Transverse colon (tissue), 4 donors: Measurements from ENCODE around the gene TPM1. TPM values are rescaled to one million over a fixed set of nuclear protein-coding genes. Genes with fewer than 3 reads are reported as not detected.

Experiments used
- DNase-seq: peaks from one replicate; pipeline ENCODE4 v3.0.0-alpha.2; 2019
- H3K27ac ChIP-seq, 4 donors: fragments of 200-600 bp; sonication (generic); 2 replicates each; pipeline ENCODE4 v1.5.1; 2016 to 2018; ENCODE audit warnings: inconsistent platforms in 4 of 4
- H3K27me3 ChIP-seq: fragments of 200-600 bp; sonication (generic); 2 replicates; pipeline ENCODE4 v1.5.1; 2017; ENCODE audit warnings: inconsistent platforms
- H3K36me3 ChIP-seq, 4 donors: fragments of 200-600 bp; sonication (generic); 2 replicates each; pipeline ENCODE4 v1.5.1; 2017 to 2019; ENCODE audit warnings: inconsistent platforms in 4 of 4
- H3K4me1 ChIP-seq, 4 donors: fragments of 200-600 bp; sonication (generic); 2 replicates each; pipeline ENCODE4 v1.5.1; 2017 to 2020; ENCODE audit warnings: inconsistent platforms in 4 of 4
- H3K4me3 ChIP-seq, 4 donors: fragments of 200-600 bp; sonication (generic); 1 replicate in 1 of 4; 2 replicates in 3 of 4; pipeline versions ENCODE4 v1.5.1 to v1.6.1; 2017 to 2019; ENCODE audit warnings: inconsistent platforms in 4 of 4
- H3K9me3 ChIP-seq, 2 donors: fragments of 200-600 bp; sonication (generic); 2 replicates each; pipeline ENCODE4 v1.5.1; 2017 to 2019; ENCODE audit warnings: inconsistent platforms in 2 of 2
- EP300 ChIP-seq: sonication (generic); formaldehyde crosslinking; IDR thresholded peaks from one replicate; pipeline ENCODE4 v1.6.1; 2017; ENCODE audit warnings: antibody characterized with exemption, low read depth
- POLR2A ChIP-seq: fragments of 450-650 bp; IDR thresholded peaks from one replicate; pipeline ENCODE4 v1.6.1; 2016; ENCODE audit warnings: antibody characterized with exemption, mild to moderate bottlenecking, moderate library complexity
- POLR2AphosphoS5 ChIP-seq, 3 donors: sonication (generic); formaldehyde crosslinking; IDR thresholded peaks; one replicate each; pipeline ENCODE4 v1.6.1; 2016; ENCODE audit warnings: antibody characterized with exemption in 3 of 3
- WGBS, 2 donors: methylation state at CpG; one replicate each; pipeline ENCODE4 v1.1.5; 2018; ENCODE audit warnings: low coverage in 1 of 2; 5-methylcytosine and 5-hydroxymethylcytosine counted together
- in situ Hi-C, 4 donors: fragments of 200-750 bp; cut with MboI; loops; one replicate each; pipeline versions ENCODE4 v1.15.0 to v1.15.1; 2017; ENCODE audit warnings: low sequenced_read_pairs in 3 of 4, low pct_ligation_motif_present in 1 of 4, low pct_unique_long_range_greater_than_20kb in 1 of 4
- intact Hi-C: fragments of 100-400 bp; cut with DNase I; formaldehyde crosslinking; loops from one replicate; pipeline ENCODE4 v1.15.1; 2023; ENCODE audit warnings: low total_unique reads
- total RNA-seq, 4 donors: library from RNA; depleted of rRNA; stranded (reverse); fragments of >200 nt; gene quantifications; one replicate each; pipeline ENCODE4 v1.1.0, GENCODE V29; 2016
- TF ChIP-seq, protein P1 (sequence below), 5 experiments: fragments of 200-600 bp in 3 of 5; fragments of 450-650 bp in 2 of 5; sonication (generic) in 3 of 5; IDR thresholded peaks; 1 replicate in 2 of 5; 2 replicates in 3 of 5; pipeline ENCODE4 v1.5.1; 2016 to 2017; ENCODE audit warnings: antibody characterized with exemption in 5 of 5, inconsistent platforms in 3 of 5, mild to moderate bottlenecking in 2 of 5, moderate library complexity in 1 of 5

Gene TPM1
- total RNA-seq, 4 donors from 2014 or later, result 775 to 2,480 (median 1,140) TPM

DNA sequence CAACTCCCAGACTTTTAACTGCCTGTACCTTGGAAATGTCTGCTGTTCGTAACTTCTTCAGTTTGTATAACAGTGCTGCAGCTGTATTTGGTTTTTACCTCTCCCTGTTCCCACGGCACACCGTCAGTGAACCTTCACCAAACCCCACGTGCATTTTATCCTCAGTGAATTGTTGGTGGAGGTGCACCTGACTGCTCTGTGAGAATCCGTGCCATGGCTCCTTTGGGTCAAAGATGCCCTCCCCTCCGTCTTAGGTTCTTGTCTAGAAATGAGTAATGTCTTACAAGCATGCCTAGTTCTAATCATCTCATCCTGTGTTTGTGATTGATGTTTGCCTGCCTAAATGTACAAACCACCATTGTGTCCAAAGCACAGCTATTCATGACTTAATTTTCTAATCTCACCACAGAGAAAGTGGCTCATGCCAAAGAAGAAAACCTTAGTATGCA lies 28.2 kb downstream of the TPM1 start:
- no peak overlapping the region for H3K4me3 ChIP-seq
- peak overlapping the region in 3 of 4 donors; percentile 5 to 96 (median 34) for H3K27ac ChIP-seq
- no peaks in the 10 kb centered on the region for H3K27me3 ChIP-seq
- TF ChIP-seq POLR2AphosphoS5 (IDR thresholded peaks at IDR 0.05) (peak; percentile 14 to 28 (median 26)), POLR2A (peak; percentile 15), EP300 (no peak)
- TF ChIP-seq, protein P1, sequence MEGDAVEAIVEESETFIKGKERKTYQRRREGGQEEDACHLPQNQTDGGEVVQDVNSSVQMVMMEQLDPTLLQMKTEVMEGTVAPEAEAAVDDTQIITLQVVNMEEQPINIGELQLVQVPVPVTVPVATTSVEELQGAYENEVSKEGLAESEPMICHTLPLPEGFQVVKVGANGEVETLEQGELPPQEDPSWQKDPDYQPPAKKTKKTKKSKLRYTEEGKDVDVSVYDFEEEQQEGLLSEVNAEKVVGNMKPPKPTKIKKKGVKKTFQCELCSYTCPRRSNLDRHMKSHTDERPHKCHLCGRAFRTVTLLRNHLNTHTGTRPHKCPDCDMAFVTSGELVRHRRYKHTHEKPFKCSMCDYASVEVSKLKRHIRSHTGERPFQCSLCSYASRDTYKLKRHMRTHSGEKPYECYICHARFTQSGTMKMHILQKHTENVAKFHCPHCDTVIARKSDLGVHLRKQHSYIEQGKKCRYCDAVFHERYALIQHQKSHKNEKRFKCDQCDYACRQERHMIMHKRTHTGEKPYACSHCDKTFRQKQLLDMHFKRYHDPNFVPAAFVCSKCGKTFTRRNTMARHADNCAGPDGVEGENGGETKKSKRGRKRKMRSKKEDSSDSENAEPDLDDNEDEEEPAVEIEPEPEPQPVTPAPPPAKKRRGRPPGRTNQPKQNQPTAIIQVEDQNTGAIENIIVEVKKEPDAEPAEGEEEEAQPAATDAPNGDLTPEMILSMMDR (IDR thresholded peaks at IDR 0.05), result no peak
- no peaks in the 10 kb centered on the region for H3K9me3 ChIP-seq
- intact Hi-C loops, result no loop called here
- peaks cover 0 to 39% (median 6%) of the 10 kb centered on the region in 4 donors for H3K4me1 ChIP-seq
- in situ Hi-C loops, result no loop called here
- 76 to 86% methylated on average over 1 to 6 of the region's 6 CpGs for WGBS, 2 donors
- H3K36me3 ChIP-seq, result peaks cover 0 to 35% (median 16%) of the 10 kb centered on the region in 4 donors
- no peak for DNase-seq

DNA sequence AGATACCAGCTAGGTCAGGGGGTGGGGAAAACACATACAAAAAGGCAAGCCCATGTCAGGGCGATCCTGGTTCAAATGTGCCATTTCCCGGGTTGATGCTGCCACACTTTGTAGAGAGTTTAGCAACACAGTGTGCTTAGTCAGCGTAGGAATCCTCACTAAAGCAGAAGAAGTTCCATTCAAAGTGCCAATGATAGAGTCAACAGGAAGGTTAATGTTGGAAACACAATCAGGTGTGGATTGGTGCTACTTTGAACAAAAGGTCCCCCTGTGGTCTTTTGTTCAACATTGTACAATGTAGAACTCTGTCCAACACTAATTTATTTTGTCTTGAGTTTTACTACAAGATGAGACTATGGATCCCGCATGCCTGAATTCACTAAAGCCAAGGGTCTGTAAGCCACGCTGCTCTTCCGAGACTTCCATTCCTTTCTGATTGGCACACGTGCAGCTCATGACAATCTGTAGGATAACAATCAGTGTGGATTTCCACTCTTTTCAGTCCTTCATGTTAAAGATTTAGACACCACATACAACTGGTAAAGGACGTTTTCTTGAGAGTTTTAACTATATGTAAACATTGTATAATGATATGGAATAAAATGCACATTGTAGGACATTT lies 28.9 kb downstream of the TPM1 start:
- Histone ChIP-seq H3K9me3 (no peaks in the 10 kb centered on the region), H3K4me1 (peaks cover 0 to 38% (median 9%) of the 10 kb centered on the region in 4 donors), H3K4me3 (no peak overlapping the region), H3K27me3 (no peaks in the 10 kb centered on the region), H3K27ac (peak overlapping the region in 3 of 4 donors; percentile 5 to 96 (median 77)), H3K36me3 (peaks cover 0 to 29% (median 13%) of the 10 kb centered on the region in 4 donors)
- DNase-seq, result no peak
- 63 to 69% methylated on average over 8 of the region's 8 CpGs for WGBS, 2 donors
- in situ Hi-C loops, result no loop called here
- TF ChIP-seq POLR2A, result no peak
- TF ChIP-seq, protein P1 (IDR thresholded peaks at IDR 0.05), result no peak
- TF ChIP-seq EP300, result no peak
- peak in 1 of 3 donors; percentile 24 for TF ChIP-seq POLR2AphosphoS5 (IDR thresholded peaks at IDR 0.05)
- intact Hi-C loops, result no loop called here

DNA sequence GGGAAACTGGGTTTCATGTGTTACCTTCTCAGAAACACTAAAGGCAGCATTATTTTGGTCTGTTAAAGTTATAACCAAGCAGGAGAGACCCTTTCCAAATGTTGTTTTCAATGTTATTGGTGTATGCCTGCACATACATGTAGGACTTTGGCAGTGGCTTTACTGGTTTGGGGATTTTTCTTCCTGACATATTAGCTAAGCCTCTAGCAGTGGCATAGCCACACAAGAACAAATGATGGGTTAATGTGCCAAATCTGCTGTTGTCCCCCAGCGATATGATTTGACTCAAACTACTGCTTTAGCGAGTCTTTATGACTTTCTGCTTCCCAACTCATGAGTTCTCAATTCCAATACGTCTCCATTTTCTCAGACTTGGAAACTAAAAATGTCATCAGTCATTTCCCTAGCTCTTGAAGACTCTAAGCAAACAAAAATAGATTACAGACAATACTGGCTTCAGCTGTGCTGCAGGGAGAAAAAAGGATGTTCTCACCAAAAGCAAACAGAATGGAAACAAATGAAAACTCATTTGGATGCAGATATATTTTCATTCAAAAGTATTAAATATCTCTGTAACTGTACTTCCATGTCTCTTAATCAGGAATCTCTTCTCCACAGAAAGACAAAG lies 29.6 kb downstream of the TPM1 start:
- 68 to 74% methylated on average over 3 of the region's 3 CpGs for WGBS, 2 donors
- no peak for DNase-seq
- Histone ChIP-seq H3K4me3 (no peak overlapping the region), H3K36me3 (peaks cover 0 to 21% (median 10%) of the 10 kb centered on the region in 4 donors), H3K9me3 (no peaks in the 10 kb centered on the region), H3K27ac (peak overlapping the region; percentile 1 to 96 (median 68)), H3K4me1 (peaks cover 0 to 35% (median 9%) of the 10 kb centered on the region in 4 donors), H3K27me3 (no peaks in the 10 kb centered on the region)
- intact Hi-C loops (no loop called here), in situ Hi-C loops (no loop called here)
- no peak for TF ChIP-seq POLR2A
- TF ChIP-seq EP300, result no peak
- TF ChIP-seq, protein P1 (IDR thresholded peaks at IDR 0.05), result no peak
- no peak for TF ChIP-seq POLR2AphosphoS5 (IDR thresholded peaks at IDR 0.05)

DNA sequence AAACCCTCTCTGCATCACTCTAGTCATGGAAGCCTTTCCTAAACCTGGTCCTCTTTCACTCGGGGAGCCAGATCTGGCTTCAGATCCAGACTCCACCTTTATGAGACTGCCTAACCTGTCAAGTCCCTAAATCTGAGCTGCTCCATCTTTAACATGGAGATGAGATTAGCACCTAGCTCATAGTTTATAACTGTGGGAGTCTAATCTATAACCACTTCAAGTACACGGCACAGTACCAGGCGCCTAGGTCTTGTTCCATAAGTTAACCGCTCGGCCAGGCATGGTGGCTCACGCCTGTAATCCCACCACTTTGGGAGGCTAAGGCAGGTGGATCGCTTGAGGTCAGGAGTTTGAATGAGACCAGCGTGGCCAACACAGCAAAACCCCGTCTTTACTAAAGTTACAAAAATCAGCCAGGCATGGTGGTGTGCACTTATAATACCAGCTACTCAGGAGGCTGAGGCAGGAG lies 30.3 kb downstream of the TPM1 start:
- no peaks in the 10 kb centered on the region for H3K27me3 ChIP-seq
- no peak for TF ChIP-seq EP300
- TF ChIP-seq POLR2AphosphoS5 (IDR thresholded peaks at IDR 0.05), result no peak
- peak; percentile 3 for TF ChIP-seq POLR2A
- TF ChIP-seq, protein P1 (IDR thresholded peaks at IDR 0.05), result no peak
- H3K4me1 ChIP-seq, result peaks cover 0 to 28% (median 9%) of the 10 kb centered on the region in 4 donors
- 88% methylated on average over 9 of the region's 9 CpGs; no CpG with 5 or more reads in 1 of the 2 donors for WGBS, 2 donors
- H3K27ac ChIP-seq, result peak overlapping the region; percentile 51 to 96 (median 68)
- H3K36me3 ChIP-seq, result peaks cover 0 to 14% (median 7%) of the 10 kb centered on the region in 4 donors
- intact Hi-C loops, result no loop called here
- no peak for DNase-seq
- in situ Hi-C loops, result no loop called here
- no peaks in the 10 kb centered on the region for H3K9me3 ChIP-seq
- H3K4me3 ChIP-seq, result no peak overlapping the region
